HepG2 (cell line): ENCODE data around the gene CDC40.

Experiments
- CBX1 ChIP-seq: IDR thresholded peaks from one replicate; pipeline ENCODE4 v1.6.1; 2016; ENCODE audit warnings: antibody characterized with exemption, low read depth
- CEBPB ChIP-seq: IDR thresholded peaks from 2 replicates; pipeline ENCODE4 v1.6.1; 2011; ENCODE audit warnings: low read depth, low read length, improper control_type of control experiment, borderline replicate concordance
- CTCF ChIP-seq: sonication (generic); formaldehyde crosslinking; IDR thresholded peaks from 2 replicates; pipeline ENCODE4 v1.5.0; 2020; ENCODE audit warnings: mild to moderate bottlenecking, missing genetic modification reagents, moderate library complexity
- HNF4A ChIP-seq: sonication (generic); formaldehyde crosslinking; IDR thresholded peaks from 2 replicates; pipeline ENCODE4 v1.4.0; 2020; ENCODE audit warnings: missing genetic modification reagents
- JDP2 ChIP-seq: sonication (generic); formaldehyde crosslinking; IDR thresholded peaks from 2 replicates; pipeline ENCODE4 v1.8.1; 2022; ENCODE audit warnings: missing genetic modification reagents, borderline replicate concordance
- SNAPC2 ChIP-seq: sonication (generic); formaldehyde crosslinking; IDR thresholded peaks from 2 replicates; pipeline ENCODE4 v1.8.1; 2022; ENCODE audit warnings: mild to moderate bottlenecking, missing genetic modification reagents
- SP2 ChIP-seq: sonication (generic); formaldehyde crosslinking; IDR thresholded peaks from 2 replicates; pipeline ENCODE4 v1.5.1; 2020; ENCODE audit warnings: mild to moderate bottlenecking, missing genetic modification reagents
- THRA ChIP-seq: sonication (generic); formaldehyde crosslinking; IDR thresholded peaks from 2 replicates; pipeline ENCODE4 v1.4.0; 2020; ENCODE audit warnings: missing genetic modification reagents, borderline replicate concordance
- ZBTB2 ChIP-seq: sonication (generic); formaldehyde crosslinking; IDR thresholded peaks from 2 replicates; pipeline ENCODE4 v1.8.0; 2022; ENCODE audit warnings: low read depth, missing genetic modification reagents
- ZBTB7B ChIP-seq: sonication (generic); formaldehyde crosslinking; IDR thresholded peaks from 2 replicates; pipeline ENCODE4 v1.4.0; 2020; ENCODE audit warnings: missing genetic modification reagents
- ZNF75D ChIP-seq: sonication (generic); formaldehyde crosslinking; IDR thresholded peaks from 2 replicates; pipeline ENCODE4 v1.8.1; 2023; ENCODE audit warnings: missing genetic modification reagents, mild to moderate bottlenecking, borderline replicate concordance
- ZSCAN22 ChIP-seq: sonication (generic); formaldehyde crosslinking; IDR thresholded peaks from 2 replicates; pipeline ENCODE4 v1.4.0; 2020; ENCODE audit warnings: mild to moderate bottlenecking, missing genetic modification reagents
- TF ChIP-seq, protein P1 (sequence below): sonication (generic); formaldehyde crosslinking; IDR thresholded peaks from 2 replicates; pipeline ENCODE4 v1.4.0; 2020; ENCODE audit warnings: missing genetic modification reagents

DNA sequence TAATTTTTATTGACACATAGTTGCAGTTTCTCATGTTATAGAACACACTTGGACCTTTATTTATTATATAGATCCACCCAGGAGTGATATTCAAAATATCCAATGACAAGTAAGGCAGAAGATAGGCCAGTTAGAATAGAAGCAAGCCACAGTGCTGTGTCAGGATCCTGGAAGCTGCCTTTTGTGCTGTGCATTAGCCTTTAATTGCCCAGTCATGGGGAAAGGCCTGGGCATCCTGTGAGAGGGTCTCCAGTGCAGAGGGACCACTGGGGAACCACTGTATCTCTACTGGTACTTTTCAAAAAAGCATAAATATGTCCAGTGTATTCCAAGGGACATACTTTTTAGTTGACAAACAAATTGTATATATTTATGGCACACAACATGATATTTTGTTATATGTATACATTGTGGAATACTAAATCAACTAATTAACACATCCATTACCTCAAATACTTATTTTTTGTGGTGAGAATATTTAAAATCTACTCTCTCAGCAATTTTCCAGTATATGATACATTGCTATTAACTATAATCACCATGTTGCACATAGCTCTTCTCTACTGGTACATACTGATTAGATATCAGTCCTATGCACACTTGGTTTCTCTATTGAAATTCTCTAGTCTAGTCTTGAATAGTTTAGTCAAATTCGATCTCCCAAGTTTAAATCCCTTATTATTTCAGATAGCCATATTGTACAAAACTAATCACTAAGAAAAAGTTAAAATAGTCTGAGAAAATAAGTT is 59.5 kb downstream of the CDC40 start:
- no peak for TF ChIP-seq ZBTB2 (CRISPR knock-in tag)
- TF ChIP-seq, protein P1, sequence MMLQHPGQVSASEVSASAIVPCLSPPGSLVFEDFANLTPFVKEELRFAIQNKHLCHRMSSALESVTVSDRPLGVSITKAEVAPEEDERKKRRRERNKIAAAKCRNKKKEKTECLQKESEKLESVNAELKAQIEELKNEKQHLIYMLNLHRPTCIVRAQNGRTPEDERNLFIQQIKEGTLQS (CRISPR knock-in tag): no peak
- TF ChIP-seq ZBTB7B (CRISPR knock-in tag): no peak
- TF ChIP-seq ZSCAN22 (CRISPR knock-in tag): no peak
- no peak for TF ChIP-seq THRA (CRISPR knock-in tag)
- no peak for TF ChIP-seq ZNF75D (CRISPR knock-in tag)
- TF ChIP-seq CBX1: no peak
- TF ChIP-seq SP2 (CRISPR knock-in tag): no peak
- no peak for TF ChIP-seq JDP2 (CRISPR knock-in tag)
- no peak for TF ChIP-seq HNF4A
- TF ChIP-seq CEBPB: no peak
- TF ChIP-seq SNAPC2: no peak
- TF ChIP-seq CTCF: no peak
